ENCODE measurements around the gene ZFR2.
"Not testable (repeated sequence)": the region's sequence is repeated elsewhere in the genome, so short reads cannot be mapped to it uniquely, and the experiment has no call there.

The ZFR2 gene

DNA sequence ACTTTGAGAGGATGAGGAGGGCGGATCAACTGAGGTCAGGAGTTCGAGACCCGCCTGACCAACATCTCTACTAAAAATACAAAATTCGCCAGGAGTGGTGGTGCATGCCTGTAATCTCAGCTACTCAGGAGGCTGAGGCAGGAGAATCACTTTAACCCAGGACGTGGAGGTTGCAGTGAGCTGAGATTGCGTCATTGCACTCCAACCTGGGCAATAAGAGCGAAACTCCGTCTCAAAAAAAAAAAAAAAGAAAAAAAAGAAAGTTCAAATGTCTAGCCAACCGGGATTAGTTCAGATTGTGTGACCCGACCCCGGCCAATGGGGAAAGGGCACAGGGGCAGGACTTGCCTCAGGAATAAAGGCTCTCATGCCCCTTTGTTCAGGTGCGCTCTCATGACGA is 5.9 kb upstream of the ZFR2 start:
- in situ Hi-C loops (cut with MboI; ENCODE audit: low sequenced_read_pairs), result not testable (repeated sequence)

DNA sequence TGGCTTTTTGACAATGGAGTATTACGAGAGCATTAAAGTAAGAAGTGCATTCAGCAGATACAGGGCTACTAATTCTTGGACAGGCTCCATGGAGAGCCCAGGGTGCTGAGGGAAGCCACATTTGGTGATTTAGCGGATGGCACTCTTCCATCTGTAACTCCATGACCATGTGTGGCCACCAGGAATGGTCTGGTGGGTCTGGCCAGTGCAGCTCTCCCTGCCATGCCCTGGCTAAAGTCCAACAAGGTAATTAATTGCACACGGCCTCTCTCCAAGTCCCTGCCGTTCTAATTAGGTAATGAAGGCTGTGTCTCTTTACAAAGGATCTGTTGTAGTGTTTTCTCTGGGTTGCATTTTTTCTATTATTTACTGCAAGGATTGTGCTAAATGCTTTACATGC is 4.3 kb upstream of the ZFR2 start:
- in situ Hi-C loops (cut with MboI; ENCODE audit: low sequenced_read_pairs), result no loop called here

DNA sequence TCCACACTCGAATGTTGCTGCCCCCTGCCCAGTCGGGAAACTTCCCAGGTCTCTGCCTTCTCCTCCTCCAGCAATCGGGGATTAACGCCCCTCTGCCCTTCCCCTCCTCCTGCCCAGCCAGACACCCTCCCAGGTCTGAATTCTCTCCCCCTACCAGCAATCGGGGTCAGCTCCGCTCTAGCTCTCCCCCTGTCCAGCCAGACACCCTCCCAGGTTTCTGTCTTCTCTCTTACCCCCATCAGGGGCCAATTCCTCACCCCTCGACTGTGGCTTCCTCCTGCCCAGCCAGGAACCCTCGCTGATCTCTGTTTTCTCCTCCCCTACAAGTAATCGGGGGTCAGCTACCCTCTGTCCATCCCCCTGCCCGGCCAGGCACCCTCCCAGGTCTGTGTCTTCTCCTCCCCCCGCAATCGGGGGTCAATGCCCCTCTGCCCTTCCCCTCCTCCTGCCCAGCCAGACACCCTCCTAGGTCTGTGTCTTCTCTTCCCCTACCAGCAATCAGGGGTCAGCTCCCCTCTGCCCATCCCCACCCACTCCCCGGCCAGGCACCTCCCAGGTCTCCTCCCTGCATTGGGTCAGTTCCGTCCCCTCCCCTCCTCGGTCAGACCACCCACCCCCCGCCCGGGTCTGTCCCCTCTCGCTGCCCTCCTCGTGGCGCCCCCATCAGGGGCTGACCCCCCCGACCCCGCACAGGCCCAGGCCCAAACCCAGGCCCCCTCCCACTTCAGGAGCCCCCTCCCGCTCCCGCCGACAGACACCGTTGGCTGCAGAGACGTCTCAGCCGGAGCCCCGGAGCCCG is 668 bp downstream of the ZFR2 start:
- in situ Hi-C loops (cut with MboI; ENCODE audit: low sequenced_read_pairs), result no loop called here

DNA sequence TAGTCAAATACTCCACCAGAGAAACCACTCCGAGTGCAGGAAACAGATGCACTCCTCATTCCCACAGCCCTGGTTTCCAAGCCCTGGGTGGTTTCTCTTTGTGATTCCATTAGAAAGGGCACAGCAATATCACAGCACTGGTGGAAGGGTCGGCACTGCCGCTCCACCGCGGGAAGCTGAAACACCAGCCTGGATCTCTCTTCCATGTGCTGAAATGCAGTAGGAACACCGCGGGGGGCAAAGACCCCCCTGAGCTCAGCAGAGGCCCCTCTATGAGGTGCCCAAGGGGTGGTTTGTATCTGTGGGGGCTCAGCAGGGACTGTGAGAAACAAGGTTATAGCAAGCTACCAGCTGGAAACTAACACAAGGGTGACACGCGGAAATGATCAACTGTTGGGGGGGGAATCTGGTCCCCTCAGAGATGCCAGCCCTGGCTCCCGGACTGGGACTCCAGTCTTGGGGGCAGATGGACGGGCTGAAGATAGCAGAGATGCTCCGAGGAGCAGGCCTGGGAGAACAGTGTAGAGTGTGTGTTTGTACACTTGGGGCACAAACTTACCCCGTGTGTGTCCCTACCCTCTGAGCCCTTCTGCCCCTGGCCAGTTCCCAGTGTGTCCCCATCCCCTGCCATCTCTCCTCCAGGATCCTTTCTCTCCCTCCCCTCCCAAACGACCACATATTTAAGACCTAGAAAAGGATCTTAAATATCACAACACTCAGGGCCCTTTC is 1.8 kb downstream of the ZFR2 start:
- in situ Hi-C loops (cut with MboI; ENCODE audit: low sequenced_read_pairs), result no loop called here

DNA sequence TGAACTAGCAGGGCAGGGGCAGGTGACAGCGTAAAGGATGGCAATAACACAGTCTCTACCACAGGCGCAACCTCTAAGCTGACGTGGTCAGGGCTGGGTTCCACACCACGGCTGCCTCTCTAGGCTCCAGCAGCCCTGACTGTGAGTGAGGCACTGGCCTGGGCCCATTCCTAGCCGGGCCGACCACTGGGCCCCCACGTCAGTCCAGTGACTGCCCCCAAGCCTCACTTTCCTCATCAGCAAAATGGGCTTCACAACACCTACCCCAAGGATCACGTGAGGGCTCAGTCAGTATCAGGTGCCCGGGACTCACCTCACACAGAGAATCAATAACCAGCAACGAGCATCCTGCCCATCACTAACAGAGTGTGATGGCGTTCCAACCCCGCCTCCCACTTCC is 5.2 kb downstream of the ZFR2 start:
- in situ Hi-C loops (cut with MboI; ENCODE audit: low sequenced_read_pairs), result no loop called here

DNA sequence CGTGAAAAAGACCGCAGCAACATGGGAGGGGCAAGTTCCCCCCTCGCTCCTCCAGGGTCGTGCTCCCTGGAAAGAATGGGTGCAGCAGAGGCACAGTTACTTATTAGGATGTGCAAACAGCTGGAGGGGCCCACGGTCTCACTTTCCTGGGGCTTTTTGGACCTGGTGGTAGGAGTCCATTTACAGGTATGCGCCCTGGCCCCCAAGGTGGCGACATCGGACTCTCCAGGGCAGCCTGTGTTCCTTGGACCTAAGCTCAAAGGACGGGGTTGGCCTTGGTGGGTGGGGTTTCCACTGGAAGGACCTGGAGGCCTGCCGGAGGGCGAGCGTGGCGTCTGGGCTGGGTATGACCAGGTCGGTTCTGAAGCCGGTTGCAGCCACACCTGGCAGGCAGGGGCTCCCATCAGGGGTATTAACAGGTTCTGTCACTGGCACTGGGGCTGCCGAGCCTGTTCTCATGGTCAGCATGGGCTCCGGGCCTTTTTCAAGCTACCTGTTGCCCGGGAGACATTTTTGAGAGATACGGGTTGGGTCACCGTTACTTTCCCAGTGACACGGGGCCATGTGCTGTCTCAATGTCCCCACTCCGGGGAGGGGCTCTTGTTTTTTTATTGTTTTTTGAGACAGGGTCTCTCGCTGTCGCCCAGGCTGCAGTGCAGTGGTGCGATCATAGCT is 5.9 kb downstream of the ZFR2 start:
- in situ Hi-C loops (cut with MboI; ENCODE audit: low sequenced_read_pairs), result no loop called here

DNA sequence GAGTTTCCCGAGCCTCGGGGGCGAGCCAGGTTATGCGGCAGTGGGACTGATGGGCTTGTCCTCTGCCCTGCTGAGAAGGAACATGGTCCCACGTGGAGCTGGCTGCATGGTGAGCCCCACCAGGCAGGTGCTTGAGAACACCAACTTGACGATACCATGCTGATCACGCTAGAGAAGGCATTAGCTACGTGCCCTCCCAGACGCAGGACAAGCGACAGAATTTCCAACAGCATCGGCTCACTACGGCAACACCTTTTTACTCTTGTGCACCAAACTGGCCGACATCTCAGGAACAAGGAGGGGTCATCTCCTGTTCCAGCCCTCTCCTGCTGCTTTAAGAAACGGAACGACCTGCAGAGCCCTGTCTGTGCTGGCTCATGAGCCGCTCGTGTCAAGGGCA is 8.3 kb downstream of the ZFR2 start:
- in situ Hi-C loops (cut with MboI; ENCODE audit: low sequenced_read_pairs), result no loop called here

DNA sequence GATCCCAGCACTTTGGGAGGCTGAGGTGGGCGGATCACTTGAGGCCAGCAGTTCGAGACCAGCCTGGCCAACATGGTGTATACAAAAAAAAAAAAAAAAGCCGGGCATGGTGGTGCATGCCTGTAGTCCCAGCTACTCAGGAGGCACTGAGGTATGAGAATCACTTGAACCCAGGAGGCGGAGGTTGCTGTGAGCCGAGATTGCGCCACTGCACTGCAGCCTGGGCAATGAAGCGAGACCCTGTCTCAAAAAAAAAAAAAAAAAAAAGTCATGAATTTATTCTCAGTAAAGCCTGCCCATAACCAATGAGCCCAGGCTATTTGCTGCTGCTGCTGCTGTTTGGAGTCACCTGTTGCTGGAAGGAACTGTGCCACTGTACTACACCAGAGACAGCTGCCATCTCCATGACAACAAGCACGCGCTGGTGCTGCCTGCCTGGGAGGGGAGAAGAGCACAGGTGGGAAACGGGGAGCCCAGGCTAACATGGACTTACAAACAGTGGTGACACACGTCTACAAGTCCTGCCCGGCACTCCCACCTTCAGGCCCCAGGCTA is 11.3 kb downstream of the ZFR2 start:
- in situ Hi-C loops (cut with MboI; ENCODE audit: low sequenced_read_pairs), result no loop called here

DNA sequence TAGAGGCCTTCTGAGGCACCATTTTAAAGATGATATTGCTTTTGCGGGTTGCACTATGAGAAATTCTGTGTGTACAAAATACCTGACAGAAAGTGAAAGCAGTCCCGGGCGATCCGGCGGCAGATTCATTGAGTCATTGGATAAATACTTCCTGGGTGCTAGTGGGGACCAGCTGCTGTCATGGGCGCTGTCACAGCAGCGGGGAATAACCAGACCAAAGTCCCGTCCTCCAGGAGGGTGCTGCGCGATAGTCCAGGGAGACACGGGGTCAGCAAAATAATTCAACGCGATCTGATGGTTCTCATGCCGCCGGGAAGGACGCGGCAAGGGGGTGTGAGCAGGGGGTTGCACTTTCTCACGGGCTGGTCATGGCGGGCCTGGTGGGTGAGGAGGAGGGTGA is 13.5 kb downstream of the ZFR2 start:
- in situ Hi-C loops (cut with MboI; ENCODE audit: low sequenced_read_pairs), result no loop called here

DNA sequence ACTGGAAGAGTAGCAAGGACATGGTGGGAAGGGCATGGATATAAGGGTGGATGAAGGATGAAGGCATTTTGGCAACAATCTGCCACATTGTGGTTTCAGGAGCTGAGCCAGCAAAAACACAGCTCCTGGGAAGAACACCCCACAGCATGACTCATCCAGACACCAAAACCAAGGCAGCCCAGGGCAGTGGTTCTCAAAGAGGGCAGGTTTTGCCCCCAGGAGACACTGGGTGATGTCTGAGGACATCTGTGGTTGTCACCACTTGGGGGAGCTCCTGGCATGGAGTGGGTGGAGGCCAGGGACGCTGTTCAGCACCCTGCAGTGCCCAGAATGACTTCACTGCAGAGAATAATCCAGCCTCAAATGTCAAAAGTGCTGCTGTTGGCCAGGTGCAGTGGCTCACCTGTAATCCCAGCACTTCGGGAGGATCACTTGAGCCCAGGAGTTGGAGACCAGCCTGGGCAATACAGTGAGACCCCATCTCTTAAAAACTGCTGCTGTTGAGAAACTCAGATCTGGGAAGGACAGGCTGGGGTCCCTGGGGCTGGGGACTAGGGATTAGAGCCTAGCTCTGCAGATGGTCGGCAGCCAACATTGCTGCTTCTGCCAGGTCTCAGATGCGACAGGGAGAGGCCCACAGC is 16.1 kb downstream of the ZFR2 start:
- in situ Hi-C loops (cut with MboI; ENCODE audit: low sequenced_read_pairs), result no loop called here

DNA sequence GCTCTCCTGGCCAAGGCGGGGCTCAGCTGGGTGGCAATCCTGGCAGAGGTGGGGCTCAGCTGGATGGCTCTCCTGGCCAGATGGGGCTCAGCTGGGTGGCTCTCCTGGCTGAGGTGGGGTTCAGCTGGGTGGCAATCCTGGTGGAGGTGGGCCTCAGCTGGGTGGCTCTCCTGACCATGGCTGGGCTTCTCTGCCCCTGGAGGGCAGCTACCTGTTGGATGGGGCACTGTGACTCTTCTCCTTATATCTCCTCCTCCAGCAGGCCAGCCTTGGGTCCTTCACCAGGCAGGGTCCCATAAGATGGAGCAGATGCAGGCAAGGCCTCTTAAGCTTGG is 16.7 kb downstream of the ZFR2 start:
- in situ Hi-C loops (cut with MboI; ENCODE audit: low sequenced_read_pairs), result no loop called here

DNA sequence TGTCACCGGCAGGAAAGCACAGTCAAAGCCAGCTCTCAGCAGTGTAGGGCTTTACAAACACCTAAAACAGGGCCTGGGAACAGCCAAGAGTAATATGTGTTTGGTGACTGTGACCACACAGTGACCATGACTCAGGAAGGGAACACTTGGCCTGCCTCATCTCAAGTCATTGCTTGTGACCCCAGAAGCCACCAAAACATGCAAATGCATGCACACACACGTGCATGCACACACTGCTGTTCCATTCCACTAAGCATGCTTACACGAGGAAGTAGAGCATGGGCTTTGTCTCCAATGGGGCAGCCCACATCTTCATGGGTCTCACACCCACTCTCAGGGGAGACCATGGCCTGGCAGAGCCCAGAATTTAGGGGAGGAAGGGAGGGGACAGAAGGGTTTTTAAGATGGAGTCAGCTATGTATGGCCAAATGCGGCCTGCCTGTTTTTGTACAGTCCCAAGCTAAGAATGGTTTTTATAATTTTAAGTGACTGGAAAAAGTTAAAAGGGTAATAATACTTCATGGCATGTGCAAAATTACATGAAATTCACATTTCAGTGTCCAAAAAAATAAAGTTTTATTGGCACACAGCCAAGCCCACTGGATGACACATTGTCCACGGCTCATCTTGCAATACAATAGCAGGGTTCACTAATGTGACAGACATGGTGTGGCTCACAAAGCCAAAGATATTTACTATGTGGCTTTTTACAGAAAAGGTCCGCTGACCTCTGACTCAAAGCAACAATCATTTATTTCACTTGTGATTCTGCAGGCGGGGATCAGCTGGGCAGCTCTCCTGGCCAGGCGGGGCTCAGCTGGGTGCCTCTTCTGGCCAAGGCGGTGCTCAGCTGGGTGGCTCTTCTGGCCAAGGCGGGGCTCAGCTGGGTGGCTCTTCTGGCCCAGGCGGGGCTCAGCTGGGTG is 17.3 kb downstream of the ZFR2 start:
- in situ Hi-C loops (cut with MboI; ENCODE audit: low sequenced_read_pairs), result no loop called here

DNA sequence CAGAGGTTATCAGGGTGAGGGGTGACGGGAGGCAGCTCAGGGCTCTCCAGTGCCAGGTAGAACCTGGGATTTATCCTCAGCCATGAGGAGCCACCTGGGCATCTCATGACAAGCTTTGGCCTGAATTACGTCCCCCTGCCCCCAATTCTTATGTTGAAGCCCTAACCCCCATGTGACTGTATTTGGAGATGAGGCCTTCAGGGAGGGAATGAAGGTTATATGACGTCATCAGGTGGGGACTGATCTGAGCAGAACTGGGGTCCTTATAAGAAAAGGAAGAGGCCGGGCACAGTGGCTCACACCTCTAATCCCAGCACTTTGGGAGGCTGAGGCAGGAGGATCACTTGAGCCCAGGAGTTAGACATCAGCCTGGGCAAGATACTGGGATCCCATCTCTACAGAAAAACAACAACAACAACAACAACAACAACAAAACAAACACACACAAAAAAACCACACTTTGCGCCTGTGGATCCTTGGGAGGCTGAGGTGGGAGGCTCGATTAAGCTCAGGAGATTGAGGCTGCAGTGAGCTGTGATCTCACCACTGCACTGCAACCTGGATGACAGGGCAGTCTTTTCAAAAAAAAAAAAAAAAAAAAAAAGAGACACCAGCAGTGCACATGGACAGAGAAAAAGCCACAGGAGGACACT is 18.4 kb downstream of the ZFR2 start:
- in situ Hi-C loops (cut with MboI; ENCODE audit: low sequenced_read_pairs), result no loop called here

DNA sequence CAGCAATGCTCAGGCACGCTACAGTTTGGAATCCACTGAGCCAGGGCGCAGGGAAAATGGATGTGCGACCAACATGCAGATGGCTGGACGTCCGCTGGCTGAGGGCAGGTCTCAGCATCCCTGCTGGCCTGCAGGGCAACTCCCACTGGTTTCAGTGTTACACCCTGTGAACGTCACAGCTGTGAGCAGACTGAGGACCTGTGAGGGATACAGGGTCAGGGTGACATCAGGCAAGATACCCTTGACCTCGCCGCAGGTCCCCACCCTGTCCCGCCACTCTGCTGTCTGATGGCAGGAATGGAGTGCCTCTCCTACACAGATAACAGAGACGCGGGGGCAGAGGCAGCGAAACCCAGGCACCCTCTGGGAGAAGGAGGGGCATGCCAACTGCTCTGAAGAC is 19.1 kb downstream of the ZFR2 start:
- in situ Hi-C loops (cut with MboI; ENCODE audit: low sequenced_read_pairs), result no loop called here

DNA sequence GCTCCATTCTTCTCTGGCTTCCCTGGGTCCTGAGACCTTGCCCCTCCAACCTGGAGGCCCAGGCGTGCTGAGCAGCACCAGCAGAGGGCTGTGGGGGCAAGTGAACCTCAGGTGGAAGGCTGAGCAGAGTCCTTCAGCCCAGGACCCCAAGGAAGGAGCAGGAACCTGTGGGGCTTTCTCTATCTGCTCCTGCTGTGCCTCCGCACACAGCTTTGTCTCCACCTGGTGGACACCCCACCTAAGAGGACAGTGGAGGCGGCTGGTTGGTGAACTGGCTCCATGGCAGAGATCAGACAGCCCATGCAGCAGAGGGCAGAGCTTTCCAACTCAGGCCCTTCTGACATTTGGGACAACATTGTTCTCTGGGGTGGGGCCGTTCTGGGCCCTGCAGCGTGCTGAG is 19.7 kb downstream of the ZFR2 start:
- in situ Hi-C loops (cut with MboI; ENCODE audit: low sequenced_read_pairs), result no loop called here

DNA sequence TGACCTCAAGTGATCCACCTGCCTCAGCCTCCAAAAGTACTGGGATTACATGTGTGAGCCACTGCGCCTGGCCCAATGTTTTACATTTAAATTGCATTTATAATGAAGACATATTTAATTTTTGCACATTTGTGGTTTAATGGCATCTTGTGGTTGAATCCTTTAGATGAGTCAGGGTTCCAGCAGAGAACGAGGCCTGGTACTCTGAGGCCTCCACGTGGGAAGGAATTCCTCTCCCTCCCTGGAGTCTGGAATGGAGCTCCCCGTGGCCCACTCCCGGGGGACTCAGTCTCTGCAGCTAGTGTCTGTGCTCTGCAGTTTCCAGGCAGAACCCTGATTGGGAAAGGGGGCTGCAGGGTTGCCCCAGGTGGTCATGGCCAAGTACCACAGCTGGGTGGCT is 24.2 kb downstream of the ZFR2 start:
- in situ Hi-C loops (cut with MboI; ENCODE audit: low sequenced_read_pairs), result no loop called here

DNA sequence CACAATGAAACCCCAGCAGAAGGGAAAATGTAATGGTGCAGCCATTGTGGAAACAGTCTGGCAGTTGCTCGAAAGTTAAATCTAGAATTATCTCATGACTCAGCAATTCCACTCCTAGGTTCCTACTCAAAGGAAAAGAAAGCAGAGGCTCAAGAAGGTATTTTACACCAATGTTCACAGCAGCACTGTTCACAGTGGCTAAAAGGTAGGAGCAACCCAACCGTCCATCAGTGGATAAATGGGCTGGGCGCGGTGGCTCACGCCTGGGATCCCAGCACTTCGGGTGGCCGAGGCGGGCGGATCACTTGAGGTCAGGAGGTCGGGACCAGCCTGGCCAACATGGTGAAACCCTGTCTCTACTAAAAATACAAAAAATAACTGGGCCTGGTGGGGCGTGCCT is 25.9 kb downstream of the ZFR2 start:
- in situ Hi-C loops (cut with MboI; ENCODE audit: low sequenced_read_pairs), result no loop called here

DNA sequence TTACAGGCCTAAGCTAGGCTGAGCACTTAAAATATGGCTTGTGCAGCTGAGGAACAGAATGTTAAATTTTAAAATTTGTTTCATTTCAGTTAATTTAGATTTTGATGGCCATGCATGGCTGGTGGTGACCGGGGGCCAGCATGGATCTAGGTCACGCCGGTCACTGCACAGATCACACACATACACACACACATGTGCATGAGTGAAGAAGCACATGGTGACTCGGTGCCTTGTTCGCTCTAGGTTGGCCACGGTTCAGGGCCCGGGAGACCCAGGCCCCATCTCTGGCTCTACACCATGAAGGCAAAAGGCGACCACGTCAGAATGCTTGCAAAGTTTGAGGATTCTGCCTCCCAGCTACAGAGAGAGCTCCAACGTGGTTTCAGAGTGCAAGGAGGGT is 28.0 kb downstream of the ZFR2 start:
- in situ Hi-C loops (cut with MboI; ENCODE audit: low sequenced_read_pairs), result no loop called here

DNA sequence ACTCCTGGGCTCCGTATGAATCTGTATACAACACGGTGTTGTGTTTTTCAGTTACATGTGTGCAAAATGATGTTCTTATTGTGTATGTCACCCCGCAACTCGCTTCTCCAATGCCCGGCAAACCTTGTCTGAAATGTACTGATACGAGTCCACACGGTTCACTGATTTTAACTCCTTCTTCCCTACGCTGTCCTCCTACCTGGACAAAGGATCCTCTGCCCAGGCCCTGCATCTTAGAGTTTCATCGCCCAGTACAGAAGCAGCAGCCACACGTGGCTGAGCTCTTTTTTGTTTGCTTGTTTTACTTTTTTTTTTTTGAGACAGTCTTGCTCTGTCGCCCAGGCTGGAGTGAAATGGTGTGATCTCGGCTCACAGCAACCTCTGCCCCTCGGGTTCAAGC is 28.9 kb downstream of the ZFR2 start:
- in situ Hi-C loops (cut with MboI; ENCODE audit: low sequenced_read_pairs), result no loop called here

DNA sequence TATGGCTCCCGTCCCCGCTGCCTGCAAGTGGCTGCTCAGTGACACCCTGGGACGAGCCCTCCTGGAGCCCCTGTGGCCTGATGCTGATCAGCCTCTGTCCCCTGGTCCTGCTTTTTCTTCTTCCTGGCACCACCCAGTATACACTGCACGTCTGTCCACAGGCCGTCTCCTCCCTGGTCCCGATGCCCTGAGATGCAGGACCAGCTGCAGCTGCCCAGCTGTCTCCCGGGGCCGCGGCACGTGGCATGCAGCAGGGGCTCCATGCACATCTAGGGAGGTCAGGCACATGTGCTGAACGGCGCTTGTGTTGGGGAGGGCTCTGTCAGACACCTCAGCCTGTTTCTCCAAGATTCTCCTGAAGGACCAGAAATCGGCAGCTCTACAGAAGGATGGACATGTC is 30.2 kb downstream of the ZFR2 start:
- in situ Hi-C loops (cut with MboI; ENCODE audit: low sequenced_read_pairs), result no loop called here

Measured in hTERT RPE-1 (cell line).